ENCODE measurements around the gene SKAP2.

DNA sequence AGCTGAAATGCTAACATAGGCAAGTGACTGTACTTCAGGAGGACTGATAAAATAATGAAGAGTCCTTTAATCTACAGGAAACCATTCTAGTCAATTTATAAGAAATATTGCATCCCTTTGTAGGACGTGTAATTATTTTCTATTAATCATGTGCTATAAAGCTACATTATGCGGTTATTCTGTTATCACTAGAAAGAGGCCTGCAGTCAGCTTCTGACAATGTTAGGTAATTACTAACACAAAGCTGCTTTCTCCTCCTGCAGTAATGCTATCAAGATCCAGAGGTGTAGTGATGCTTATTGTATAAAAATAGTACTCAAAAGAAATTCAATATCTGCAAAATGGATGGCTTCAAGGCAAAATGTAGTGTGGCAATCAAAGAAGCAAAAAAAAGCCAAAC is 191.1 kb downstream of the SKAP2 start:
- TF ChIP-seq, protein P1, sequence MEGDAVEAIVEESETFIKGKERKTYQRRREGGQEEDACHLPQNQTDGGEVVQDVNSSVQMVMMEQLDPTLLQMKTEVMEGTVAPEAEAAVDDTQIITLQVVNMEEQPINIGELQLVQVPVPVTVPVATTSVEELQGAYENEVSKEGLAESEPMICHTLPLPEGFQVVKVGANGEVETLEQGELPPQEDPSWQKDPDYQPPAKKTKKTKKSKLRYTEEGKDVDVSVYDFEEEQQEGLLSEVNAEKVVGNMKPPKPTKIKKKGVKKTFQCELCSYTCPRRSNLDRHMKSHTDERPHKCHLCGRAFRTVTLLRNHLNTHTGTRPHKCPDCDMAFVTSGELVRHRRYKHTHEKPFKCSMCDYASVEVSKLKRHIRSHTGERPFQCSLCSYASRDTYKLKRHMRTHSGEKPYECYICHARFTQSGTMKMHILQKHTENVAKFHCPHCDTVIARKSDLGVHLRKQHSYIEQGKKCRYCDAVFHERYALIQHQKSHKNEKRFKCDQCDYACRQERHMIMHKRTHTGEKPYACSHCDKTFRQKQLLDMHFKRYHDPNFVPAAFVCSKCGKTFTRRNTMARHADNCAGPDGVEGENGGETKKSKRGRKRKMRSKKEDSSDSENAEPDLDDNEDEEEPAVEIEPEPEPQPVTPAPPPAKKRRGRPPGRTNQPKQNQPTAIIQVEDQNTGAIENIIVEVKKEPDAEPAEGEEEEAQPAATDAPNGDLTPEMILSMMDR (conservative IDR thresholded peaks at IDR 0.05; ENCODE audit: low read depth in 2 of 2) = no peak
- TF ChIP-seq POLR2AphosphoS5 (IDR thresholded peaks at IDR 0.05; ENCODE audit: low read depth) (no peak), EZH2 (IDR thresholded peaks at IDR 0.05; ENCODE audit: low read depth, unreplicated experiment) (no peak), NANOG (IDR thresholded peaks at IDR 0.05; ENCODE audit: borderline replicate concordance) (no peak), CREB1 (CRISPR knock-in tag; IDR thresholded peaks at IDR 0.05; ENCODE audit: low read depth) (no peak), EZH2phosphoT487 (IDR thresholded peaks at IDR 0.05; ENCODE audit: unreplicated experiment) (no peak), ZNF331 (CRISPR knock-in tag; IDR thresholded peaks at IDR 0.05; ENCODE audit: low read depth) (no peak), JUNB (IDR thresholded peaks at IDR 0.05; ENCODE audit: unreplicated experiment) (no peak), ZNF114 (CRISPR knock-in tag; IDR thresholded peaks at IDR 0.05) (no peak)
- TF ChIP-seq, protein P2, sequence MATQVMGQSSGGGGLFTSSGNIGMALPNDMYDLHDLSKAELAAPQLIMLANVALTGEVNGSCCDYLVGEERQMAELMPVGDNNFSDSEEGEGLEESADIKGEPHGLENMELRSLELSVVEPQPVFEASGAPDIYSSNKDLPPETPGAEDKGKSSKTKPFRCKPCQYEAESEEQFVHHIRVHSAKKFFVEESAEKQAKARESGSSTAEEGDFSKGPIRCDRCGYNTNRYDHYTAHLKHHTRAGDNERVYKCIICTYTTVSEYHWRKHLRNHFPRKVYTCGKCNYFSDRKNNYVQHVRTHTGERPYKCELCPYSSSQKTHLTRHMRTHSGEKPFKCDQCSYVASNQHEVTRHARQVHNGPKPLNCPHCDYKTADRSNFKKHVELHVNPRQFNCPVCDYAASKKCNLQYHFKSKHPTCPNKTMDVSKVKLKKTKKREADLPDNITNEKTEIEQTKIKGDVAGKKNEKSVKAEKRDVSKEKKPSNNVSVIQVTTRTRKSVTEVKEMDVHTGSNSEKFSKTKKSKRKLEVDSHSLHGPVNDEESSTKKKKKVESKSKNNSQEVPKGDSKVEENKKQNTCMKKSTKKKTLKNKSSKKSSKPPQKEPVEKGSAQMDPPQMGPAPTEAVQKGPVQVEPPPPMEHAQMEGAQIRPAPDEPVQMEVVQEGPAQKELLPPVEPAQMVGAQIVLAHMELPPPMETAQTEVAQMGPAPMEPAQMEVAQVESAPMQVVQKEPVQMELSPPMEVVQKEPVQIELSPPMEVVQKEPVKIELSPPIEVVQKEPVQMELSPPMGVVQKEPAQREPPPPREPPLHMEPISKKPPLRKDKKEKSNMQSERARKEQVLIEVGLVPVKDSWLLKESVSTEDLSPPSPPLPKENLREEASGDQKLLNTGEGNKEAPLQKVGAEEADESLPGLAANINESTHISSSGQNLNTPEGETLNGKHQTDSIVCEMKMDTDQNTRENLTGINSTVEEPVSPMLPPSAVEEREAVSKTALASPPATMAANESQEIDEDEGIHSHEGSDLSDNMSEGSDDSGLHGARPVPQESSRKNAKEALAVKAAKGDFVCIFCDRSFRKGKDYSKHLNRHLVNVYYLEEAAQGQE (IDR thresholded peaks at IDR 0.05; ENCODE audit: unreplicated experiment) = no peak

All from GM23338 (cell line).